ENCODE data around the gene DENND10. TPM values are rescaled to one million over a fixed set of nuclear protein-coding genes. Genes with fewer than 3 reads are reported as not detected.
"Not testable (repeated sequence)": the region's sequence is repeated elsewhere in the genome, so short reads cannot be mapped to it uniquely, and the experiment has no call there.

DENND10 gene
- total RNA-seq, 6 experiments from 2014 or later, result 24.0 to 46.4 (median 36.1) TPM

DNA sequence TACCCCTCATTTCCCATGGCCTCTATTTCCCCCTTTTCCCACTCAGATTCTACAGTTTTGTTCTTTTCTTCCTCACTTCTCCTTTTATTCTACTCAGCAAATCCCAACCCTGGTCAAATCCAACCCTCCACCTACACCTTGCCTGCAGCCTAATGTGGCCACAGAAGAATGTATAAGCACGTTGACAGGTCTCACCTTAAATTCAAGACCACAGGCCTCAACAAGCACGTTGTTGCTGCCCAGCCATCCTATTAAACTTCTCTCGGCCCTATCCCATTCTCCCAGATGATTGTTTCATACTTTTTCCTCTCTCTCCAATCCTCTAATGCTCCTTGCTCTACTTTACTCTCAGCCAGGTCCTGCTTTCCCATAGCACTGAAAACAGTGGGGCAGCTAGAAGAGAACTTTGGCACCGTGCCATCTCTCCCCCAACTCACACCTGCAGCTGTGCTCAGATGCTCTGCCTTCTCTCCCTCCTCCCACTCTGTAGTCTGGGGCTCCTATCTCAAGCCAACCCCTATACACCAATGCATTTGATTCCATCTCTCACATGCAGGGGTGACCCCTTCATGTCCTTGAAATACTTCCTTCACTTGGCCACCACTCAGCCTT is 16.5 kb upstream of the DENND10 start:
- TF ChIP-seq POLR2A (IDR thresholded peaks at IDR 0.05), result no peak
- TF ChIP-seq CTCF (IDR thresholded peaks at IDR 0.05), result no peak
- ATAC-seq (no peak), DNase-seq (no peak)
- Histone ChIP-seq H3K27me3 (no peaks in the 10 kb centered on the region), H3K4me3 (no peak overlapping the region), H3K27ac (no peak overlapping the region), H3K36me3 (no peaks in the 10 kb centered on the region), H3K9me3 (no peaks in the 10 kb centered on the region), H3K4me1 (peaks cover 0 to 14% (median 0%) of the 10 kb centered on the region in 4 donors)
- intact Hi-C loops (cut with DNase I), result no loop called here
- 64% methylated on average over 4 of the region's 4 CpGs for WGBS (ENCODE audit: insufficient coverage, low coverage, low lambda C conversion rate, missing lambda C conversion rate)

GRCh38 chr10:119090026-119090795 is 13.7 kb upstream of the DENND10 start:
- WGBS (ENCODE audit: insufficient coverage, low coverage, low lambda C conversion rate, missing lambda C conversion rate), result 77% methylated on average over 11 of the region's 13 CpGs
- intact Hi-C loops (cut with DNase I), result no loop called here
- Histone ChIP-seq H3K27ac (no peak overlapping the region), H3K27me3 (no peaks in the 10 kb centered on the region), H3K4me3 (no peak overlapping the region), H3K36me3 (no peaks in the 10 kb centered on the region), H3K9me3 (no peaks in the 10 kb centered on the region), H3K4me1 (peaks cover 0 to 3% (median 0%) of the 10 kb centered on the region in 4 donors)
- TF ChIP-seq CTCF (IDR thresholded peaks at IDR 0.05) (no peak), POLR2A (IDR thresholded peaks at IDR 0.05) (no peak)
- ATAC-seq (no peak), DNase-seq (no peak)

GRCh38 chr10:119090968-119091367 is 12.9 kb upstream of the DENND10 start:
- Histone ChIP-seq H3K4me3 (no peak overlapping the region), H3K9me3 (no peaks in the 10 kb centered on the region), H3K27me3 (no peaks in the 10 kb centered on the region), H3K36me3 (no peaks in the 10 kb centered on the region), H3K27ac (no peak overlapping the region), H3K4me1 (no peaks in the 10 kb centered on the region)
- TF ChIP-seq CTCF (IDR thresholded peaks at IDR 0.05) (no peak), POLR2A (IDR thresholded peaks at IDR 0.05) (no peak)
- intact Hi-C loops (cut with DNase I), result no loop called here
- 74% methylated on average over 5 of the region's 5 CpGs for WGBS (ENCODE audit: insufficient coverage, low coverage, low lambda C conversion rate, missing lambda C conversion rate)
- no peak for ATAC-seq
- no peak for DNase-seq

DNA sequence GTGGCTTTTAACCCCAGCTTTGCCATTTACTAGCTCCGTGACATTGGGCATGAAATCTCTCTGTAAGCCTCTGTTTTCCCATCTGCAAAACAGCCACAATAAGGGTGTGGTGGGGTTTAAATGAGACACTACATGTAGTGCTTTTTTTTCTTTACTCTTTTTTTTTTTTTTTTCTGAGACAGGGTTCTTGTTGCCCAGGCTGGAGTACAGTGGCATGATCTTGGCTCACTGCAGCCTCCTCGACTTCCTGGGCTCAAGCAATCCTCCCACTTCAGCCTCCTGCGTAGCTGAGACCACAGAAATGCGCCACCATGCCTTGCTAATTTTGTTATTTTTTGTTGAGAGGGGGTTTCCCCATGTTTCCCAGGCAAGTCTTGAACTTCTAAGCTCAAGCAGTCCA is 8.3 kb upstream of the DENND10 start:
- Histone ChIP-seq H3K4me3 (no peak overlapping the region), H3K27ac (no peak overlapping the region), H3K4me1 (no peaks in the 10 kb centered on the region), H3K27me3 (no peaks in the 10 kb centered on the region), H3K9me3 (no peaks in the 10 kb centered on the region), H3K36me3 (no peaks in the 10 kb centered on the region)
- TF ChIP-seq CTCF (IDR thresholded peaks at IDR 0.05) (no peak), POLR2A (IDR thresholded peaks at IDR 0.05) (no peak)
- DNase-seq (no peak), ATAC-seq (no peak)
- 58% methylated on average over 3 of the region's 4 CpGs for WGBS (ENCODE audit: insufficient coverage, low coverage, low lambda C conversion rate, missing lambda C conversion rate)
- intact Hi-C loops (cut with DNase I), result no loop called here

DNA sequence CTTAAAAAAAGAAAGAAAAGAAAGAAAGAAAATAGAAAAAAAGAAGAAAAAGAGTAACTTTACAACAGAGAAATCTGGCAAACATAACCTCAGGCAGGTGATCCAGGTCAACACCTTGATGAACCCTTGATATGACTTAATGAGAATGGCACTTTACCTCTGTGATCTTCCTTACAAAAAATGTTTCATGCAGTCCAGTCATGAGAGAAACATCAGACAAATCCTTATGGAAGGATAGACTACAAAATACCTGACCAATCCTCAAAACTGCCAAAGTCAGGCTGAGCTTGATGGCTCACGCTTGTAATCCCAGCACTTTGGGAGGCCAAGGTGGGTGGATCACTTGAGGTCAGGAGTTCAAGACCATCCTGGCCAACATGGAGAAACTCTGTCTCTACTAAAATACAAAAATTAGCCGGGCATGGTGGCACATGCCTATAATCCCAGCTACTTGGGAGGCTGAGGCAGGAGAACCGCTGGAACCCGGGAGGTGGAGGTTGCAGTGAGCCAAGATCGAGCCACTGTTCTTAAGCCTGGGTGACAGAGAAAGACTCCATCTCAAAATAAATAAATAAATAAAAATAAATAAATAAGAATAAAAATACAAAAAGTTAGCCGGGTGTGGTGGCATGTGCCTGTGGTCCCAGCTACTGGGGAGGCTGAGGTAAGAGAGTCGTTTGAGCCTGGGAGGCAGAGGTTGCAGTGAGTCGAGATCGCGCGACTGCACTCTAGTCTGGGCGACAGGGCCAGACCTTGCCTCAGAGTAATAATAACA is 7.1 kb upstream of the DENND10 start:
- ATAC-seq; DNase-seq; H3K4me1 ChIP-seq; H3K9me3 ChIP-seq; H3K27ac ChIP-seq; intact Hi-C loops (cut with DNase I); H3K27me3 ChIP-seq; H3K36me3 ChIP-seq; H3K4me3 ChIP-seq: not testable (repeated sequence)
- WGBS (ENCODE audit: insufficient coverage, low coverage, low lambda C conversion rate, missing lambda C conversion rate), result 80% methylated on average over 5 of the region's 12 CpGs
